Measurements from ENCODE around the gene ADAP1. TPM values are rescaled to one million over a fixed set of nuclear protein-coding genes. Genes with fewer than 3 reads are reported as not detected.
A peak's percentile ranks its signal among the peaks of the same experiment; 100 is the strongest.

ADAP1 gene
- total RNA-seq, 4 donors from 2014 or later: 84.9 to 360 (median 169) TPM

DNA sequence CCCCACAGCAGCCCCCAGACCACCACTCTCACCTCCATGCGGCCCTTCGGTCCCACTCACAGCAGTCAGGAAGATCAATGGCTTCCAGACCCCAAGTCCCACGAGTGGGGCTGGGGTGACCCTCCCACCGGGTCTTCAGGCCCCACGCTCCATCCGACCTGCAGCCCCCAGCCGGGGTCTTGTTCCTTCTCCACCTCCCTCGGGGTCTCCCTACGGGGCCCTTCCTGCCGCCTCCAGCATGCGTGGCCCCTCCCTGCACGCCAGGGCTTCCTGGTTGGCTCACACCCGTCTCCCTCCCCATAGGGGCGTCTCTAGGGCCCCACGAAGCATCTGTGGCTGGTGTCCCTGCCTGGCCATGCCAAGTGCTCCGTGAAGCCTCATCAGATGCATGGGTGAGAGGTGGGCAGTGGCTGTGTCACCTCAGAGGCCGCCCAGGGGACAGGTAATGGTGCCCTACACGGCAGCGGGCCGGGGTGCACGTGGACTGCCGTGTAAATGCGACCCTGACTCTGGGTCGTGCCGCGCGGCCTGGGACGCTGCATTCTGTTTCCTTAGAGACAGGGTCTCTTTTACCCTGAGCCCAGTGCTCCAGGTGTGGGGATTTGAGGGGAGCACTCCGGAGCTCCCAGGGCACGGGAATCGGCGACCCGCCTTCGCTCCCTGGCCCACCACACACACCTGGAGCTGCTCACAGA lies 19.9 kb downstream of the ADAP1 start:
- no peak overlapping the region for H3K27ac ChIP-seq
- TF ChIP-seq EP300 (IDR thresholded peaks at IDR 0.05; ENCODE audit: low read depth): no peak
- TF ChIP-seq POLR2A (IDR thresholded peaks at IDR 0.05): no peak
- TF ChIP-seq, protein P1, sequence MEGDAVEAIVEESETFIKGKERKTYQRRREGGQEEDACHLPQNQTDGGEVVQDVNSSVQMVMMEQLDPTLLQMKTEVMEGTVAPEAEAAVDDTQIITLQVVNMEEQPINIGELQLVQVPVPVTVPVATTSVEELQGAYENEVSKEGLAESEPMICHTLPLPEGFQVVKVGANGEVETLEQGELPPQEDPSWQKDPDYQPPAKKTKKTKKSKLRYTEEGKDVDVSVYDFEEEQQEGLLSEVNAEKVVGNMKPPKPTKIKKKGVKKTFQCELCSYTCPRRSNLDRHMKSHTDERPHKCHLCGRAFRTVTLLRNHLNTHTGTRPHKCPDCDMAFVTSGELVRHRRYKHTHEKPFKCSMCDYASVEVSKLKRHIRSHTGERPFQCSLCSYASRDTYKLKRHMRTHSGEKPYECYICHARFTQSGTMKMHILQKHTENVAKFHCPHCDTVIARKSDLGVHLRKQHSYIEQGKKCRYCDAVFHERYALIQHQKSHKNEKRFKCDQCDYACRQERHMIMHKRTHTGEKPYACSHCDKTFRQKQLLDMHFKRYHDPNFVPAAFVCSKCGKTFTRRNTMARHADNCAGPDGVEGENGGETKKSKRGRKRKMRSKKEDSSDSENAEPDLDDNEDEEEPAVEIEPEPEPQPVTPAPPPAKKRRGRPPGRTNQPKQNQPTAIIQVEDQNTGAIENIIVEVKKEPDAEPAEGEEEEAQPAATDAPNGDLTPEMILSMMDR (IDR thresholded peaks at IDR 0.05): no peak
- no peak for TF ChIP-seq POLR2AphosphoS5 (IDR thresholded peaks at IDR 0.05)
- peak; percentile 5 for DNase-seq
- H3K4me1 ChIP-seq: no peaks in the 10 kb centered on the region
- H3K9me3 ChIP-seq: no peaks in the 10 kb centered on the region
- in situ Hi-C loops (cut with MboI; ENCODE audit: low pct_ligation_motif_present in 1 of 4, low pct_unique_long_range_greater_than_20kb in 1 of 4, low sequenced_read_pairs in 3 of 4) (no loop called here), intact Hi-C loops (cut with DNase I; ENCODE audit: low total_unique reads) (no loop called here)
- H3K4me3 ChIP-seq: no peak overlapping the region
- no peaks in the 10 kb centered on the region for H3K36me3 ChIP-seq
- 87% methylated on average over 34 of the region's 34 CpGs; no CpG with 5 or more reads in 1 of the 2 donors for WGBS, 2 donors (ENCODE audit: low coverage in 1 of 2)
- H3K27me3 ChIP-seq: no peaks in the 10 kb centered on the region

DNA sequence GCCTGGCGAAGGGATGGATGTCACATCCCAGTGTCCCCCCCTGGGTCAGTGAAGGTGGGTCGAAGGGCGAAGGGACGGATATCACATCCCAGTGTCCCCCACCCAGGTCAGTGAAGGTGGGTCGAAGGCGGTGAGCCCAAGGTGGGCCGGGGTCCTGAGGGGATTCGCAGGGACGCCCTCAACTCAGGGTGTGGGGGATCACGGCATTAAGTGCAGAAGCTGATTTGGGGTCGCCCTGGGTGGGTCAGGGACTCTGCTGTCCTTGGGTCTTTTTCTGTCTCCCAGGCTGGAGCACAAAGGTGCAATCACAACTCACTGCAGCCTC lies 21.9 kb downstream of the ADAP1 start:
- Histone ChIP-seq H3K27me3 (no peaks in the 10 kb centered on the region), H3K4me3 (no peak overlapping the region), H3K9me3 (no peaks in the 10 kb centered on the region), H3K4me1 (peaks cover 0 to 13% (median 4%) of the 10 kb centered on the region in 4 donors), H3K27ac (no peak overlapping the region), H3K36me3 (no peaks in the 10 kb centered on the region)
- in situ Hi-C loops (cut with MboI; ENCODE audit: low pct_ligation_motif_present in 1 of 4, low pct_unique_long_range_greater_than_20kb in 1 of 4, low sequenced_read_pairs in 3 of 4) (no loop called here), intact Hi-C loops (cut with DNase I; ENCODE audit: low total_unique reads) (no loop called here)
- TF ChIP-seq, protein P1 (IDR thresholded peaks at IDR 0.05): no peak
- TF ChIP-seq POLR2A (IDR thresholded peaks at IDR 0.05): no peak
- no peak for TF ChIP-seq EP300 (IDR thresholded peaks at IDR 0.05; ENCODE audit: low read depth)
- no peak for TF ChIP-seq POLR2AphosphoS5 (IDR thresholded peaks at IDR 0.05)
- 97% methylated on average over 6 to 11 of the region's 11 CpGs for WGBS, 2 donors (ENCODE audit: low coverage in 1 of 2)
- DNase-seq: no peak

DNA sequence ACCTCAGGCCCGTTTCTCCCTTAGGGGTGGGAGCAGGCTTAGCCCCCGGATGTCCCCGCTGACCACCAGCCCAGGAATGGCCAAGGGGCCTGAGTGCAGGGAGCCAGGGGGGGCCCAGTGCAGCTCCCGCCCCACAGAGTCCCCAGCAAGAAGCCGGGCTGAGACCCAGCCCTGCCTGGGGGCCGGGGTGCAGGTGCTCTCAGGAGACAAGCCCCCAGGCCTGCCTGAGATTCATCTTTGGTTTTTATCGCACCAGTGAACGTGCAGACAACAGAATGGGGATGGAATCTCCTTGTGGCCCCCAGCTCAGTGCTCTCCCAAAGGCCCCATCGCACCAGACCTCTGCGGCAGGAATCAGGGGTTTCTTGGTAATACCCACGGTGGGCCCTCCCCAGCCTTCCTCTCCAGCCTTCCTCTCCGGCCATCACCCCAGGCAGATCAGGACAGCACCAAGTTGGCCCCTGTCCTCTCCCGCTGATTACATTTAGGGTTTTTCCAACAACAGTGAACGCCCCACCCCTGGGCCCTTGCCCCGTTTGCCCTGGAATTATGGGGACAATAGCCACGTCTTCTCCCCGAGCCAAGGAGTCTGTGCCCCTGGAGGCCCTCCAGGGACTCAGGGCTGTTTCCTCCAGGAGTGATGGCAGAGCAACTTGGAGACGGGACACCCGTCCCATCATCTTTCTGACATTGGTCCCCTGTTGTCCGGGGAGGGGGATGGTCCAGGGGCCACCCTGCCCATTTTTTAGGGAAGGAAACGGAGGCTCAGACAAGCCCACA lies 22.4 kb downstream of the ADAP1 start:
- DNase-seq: peak; percentile 5
- TF ChIP-seq POLR2A (IDR thresholded peaks at IDR 0.05): no peak
- TF ChIP-seq EP300 (IDR thresholded peaks at IDR 0.05; ENCODE audit: low read depth): no peak
- TF ChIP-seq, protein P1 (IDR thresholded peaks at IDR 0.05): no peak
- no peak for TF ChIP-seq POLR2AphosphoS5 (IDR thresholded peaks at IDR 0.05)
- H3K36me3 ChIP-seq: no peaks in the 10 kb centered on the region
- in situ Hi-C loops (cut with MboI; ENCODE audit: low pct_ligation_motif_present in 1 of 4, low pct_unique_long_range_greater_than_20kb in 1 of 4, low sequenced_read_pairs in 3 of 4): no loop called here
- 93 to 100% methylated on average over 1 to 19 of the region's 21 CpGs for WGBS, 2 donors (ENCODE audit: low coverage in 1 of 2)
- intact Hi-C loops (cut with DNase I; ENCODE audit: low total_unique reads): no loop called here
- H3K4me3 ChIP-seq: no peak overlapping the region
- H3K27ac ChIP-seq: no peak overlapping the region
- H3K9me3 ChIP-seq: no peaks in the 10 kb centered on the region
- H3K4me1 ChIP-seq: peaks cover 4 to 19% (median 9%) of the 10 kb centered on the region in 4 donors
- H3K27me3 ChIP-seq: no peaks in the 10 kb centered on the region

DNA sequence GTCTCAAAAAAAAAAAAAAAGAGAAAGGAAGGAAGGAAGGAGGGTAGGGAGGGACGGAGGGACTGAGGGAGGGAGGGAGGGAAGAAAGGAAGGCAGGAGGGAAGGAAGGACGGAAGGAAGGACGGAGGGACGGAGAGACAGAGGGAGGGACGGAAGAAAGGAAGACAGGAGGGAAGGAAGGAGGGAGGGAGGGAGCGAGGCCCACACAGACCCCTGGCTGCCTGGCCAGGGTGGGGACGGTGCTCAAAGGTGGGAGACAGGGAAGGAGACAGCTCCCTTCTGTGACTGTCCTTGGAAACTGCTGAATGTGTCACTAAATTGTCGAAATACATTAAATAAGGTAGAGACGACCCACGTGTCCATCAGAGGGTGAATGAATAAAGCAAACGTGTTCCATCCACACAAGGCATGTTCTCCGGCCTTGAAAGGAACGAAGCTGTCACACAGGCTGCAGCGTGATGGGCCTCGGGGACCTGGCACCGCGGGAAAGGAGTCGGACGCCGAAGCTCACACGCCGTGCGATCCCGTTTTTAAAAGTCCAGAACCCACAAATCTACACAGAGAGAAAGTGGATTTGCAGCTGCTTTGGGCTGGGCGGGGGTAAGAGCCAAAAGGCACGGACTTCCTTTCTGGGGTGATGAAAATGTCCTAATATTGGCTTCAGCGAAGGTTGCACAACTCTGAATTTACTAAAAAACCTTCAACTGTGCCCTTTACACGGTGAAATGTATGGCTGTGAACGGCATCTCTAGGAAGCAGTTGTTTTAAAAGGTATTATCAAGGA lies 23.3 kb downstream of the ADAP1 start:
- Histone ChIP-seq H3K27me3 (no peaks in the 10 kb centered on the region), H3K4me3 (no peak overlapping the region), H3K27ac (no peak overlapping the region), H3K9me3 (no peaks in the 10 kb centered on the region), H3K36me3 (no peaks in the 10 kb centered on the region), H3K4me1 (peaks cover 10 to 26% (median 17%) of the 10 kb centered on the region in 4 donors)
- no peak for TF ChIP-seq POLR2AphosphoS5 (IDR thresholded peaks at IDR 0.05)
- TF ChIP-seq EP300 (IDR thresholded peaks at IDR 0.05; ENCODE audit: low read depth): no peak
- TF ChIP-seq, protein P1 (IDR thresholded peaks at IDR 0.05): no peak
- TF ChIP-seq POLR2A (IDR thresholded peaks at IDR 0.05): no peak
- 79% methylated on average over 11 to 29 of the region's 29 CpGs for WGBS, 2 donors (ENCODE audit: low coverage in 1 of 2)
- DNase-seq: peak; percentile 5
- in situ Hi-C loops (cut with MboI; ENCODE audit: low pct_ligation_motif_present in 1 of 4, low pct_unique_long_range_greater_than_20kb in 1 of 4, low sequenced_read_pairs in 3 of 4): no loop called here
- intact Hi-C loops (cut with DNase I; ENCODE audit: low total_unique reads): no loop called here

Measured in transverse colon (tissue), 4 donors.